ENCODE results near the gene NEUROG2.
"Not testable (repeated sequence)": the region's sequence is repeated elsewhere in the genome, so short reads cannot be mapped to it uniquely, and the experiment has no call there.

Gene NEUROG2

DNA sequence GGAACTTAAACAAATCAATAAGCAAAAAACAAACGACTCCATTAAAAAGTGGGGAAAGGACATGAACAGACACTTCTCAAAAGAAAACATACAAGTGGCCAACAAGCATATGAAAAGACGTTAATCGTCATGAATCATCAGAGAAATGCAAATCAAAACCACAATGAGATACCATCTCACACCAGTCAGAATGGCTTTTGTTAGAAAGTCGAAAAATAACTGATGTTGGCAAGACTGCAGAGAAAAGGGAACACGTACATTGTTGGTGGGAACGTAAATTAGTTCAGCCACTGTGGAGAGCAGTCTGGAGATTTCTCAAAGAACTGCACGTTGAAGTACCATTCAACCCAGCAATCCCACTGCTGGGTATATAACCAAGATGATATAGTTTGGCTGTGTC is 23.7 kb downstream of the NEUROG2 start:
- no peak for DNase-seq (ENCODE audit: low spot score)

GRCh38 chr4:112490808-112491207 is 25.2 kb downstream of the NEUROG2 start:
- not testable (repeated sequence) for DNase-seq (ENCODE audit: low spot score)

DNA sequence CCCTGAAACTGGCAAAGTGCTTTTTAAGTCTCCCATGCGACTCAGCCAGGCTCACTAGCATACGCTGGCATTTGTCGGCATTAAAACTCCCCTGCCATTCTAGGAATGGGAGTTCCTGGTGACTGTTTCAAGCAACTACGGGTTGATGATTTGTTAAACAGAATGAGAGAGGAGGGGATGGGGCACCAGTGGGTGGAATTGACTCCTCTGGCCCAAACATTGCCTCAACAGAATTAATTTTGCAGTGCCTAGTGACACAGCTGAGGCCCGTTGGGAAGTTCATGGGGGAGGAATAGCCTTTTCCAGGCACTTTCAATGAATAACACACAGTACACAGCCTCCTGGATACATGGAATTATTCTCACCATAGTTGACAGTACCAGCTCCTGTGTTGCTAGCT is 30.1 kb downstream of the NEUROG2 start:
- no peak for DNase-seq (ENCODE audit: low spot score)

DNA sequence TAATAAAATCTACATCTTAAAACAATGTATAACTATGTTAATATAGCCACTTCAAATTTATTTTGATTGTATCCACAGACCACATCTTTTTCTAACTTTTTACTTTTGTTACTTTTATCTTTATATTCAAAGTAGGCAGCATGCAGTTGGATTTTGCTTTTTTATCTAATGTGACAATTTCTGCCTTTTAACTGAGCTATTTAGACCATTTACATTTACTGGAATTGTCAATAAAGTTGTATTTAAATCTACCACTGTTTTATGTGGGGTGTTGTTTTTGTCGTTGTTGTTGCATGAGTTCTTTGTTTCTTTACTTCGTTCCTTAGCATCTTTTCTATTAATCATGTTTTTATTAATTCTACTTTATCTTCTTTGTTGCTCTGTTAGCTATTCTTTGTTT is 42.0 kb downstream of the NEUROG2 start:
- no peak for DNase-seq (ENCODE audit: low spot score)

GRCh38 chr4:112472318-112472717 is 43.7 kb downstream of the NEUROG2 start:
- no peak for DNase-seq (ENCODE audit: low spot score)
